GM12878 (cell line): ENCODE data around the gene ARHGEF16. TPM values are rescaled to one million over a fixed set of nuclear protein-coding genes. Genes with fewer than 3 reads are reported as not detected.

Experiments used
- ATAC-seq: fragments of 200-7000 bp; cut with Tn5 transposase; 3 replicates; pipeline ENCODE4 v1.9.1; 2020; ENCODE audit warnings: mild to moderate bottlenecking, moderate library complexity
- BruUV-seq: library from RNA; stranded (reverse); fragments of 400-500 nt; replicated peaks from 2 replicates; lab custom pipeline; 2021; lab: Mats Ljungman, UMichigan
- CTCF ChIA-PET: fragments of 300-600 bp; sonication (Branson Sonifier 250); formaldehyde crosslinking; extraction: SDS; loops from one replicate; lab custom pipeline; 2021; ENCODE audit warnings: inconsistent platforms; lab: Yijun Ruan, JAX
- POLR2A ChIA-PET: fragments of 350-600 bp; formaldehyde crosslinking; extraction: SDS; loops from one replicate; lab custom pipeline; 2021; ENCODE audit warnings: inconsistent platforms; lab: Charles Lee
- RAD21 ChIA-PET: fragments of 300-600 bp; sonication (Branson Sonifier 250); formaldehyde crosslinking; loops from one replicate; lab custom pipeline; 2023; ENCODE audit warnings: antibody characterized with exemption; ENCODE audit not compliant: unreplicated experiment; lab: Charles Lee
- SMC1A ChIA-PET: fragments of 300-600 bp; sonication (Branson Sonifier 250); formaldehyde crosslinking; loops from one replicate; lab custom pipeline; 2023; ENCODE audit not compliant: unreplicated experiment, uncharacterized antibody; lab: Charles Lee
- DNase-seq: peaks from one replicate; pipeline ENCODE4 v3.0.0-alpha.2; 2011; ENCODE audit warnings: low read depth, low spot score
- FAIRE-seq: peaks from 3 replicates; lab custom pipeline; 2011; peaks lifted over from hg19 to GRCh38; lab: Jason Lieb, UNC
- H2AFZ ChIP-seq: 2 replicates; pipeline ENCODE4 v1.6.0; 2011; ENCODE audit warnings: low read depth, low read length, control low read depth; ENCODE audit not compliant: control insufficient read depth
- H3K27ac ChIP-seq: 2 replicates; pipeline ENCODE4 v1.5.1; 2011; ENCODE audit warnings: control low read depth; ENCODE audit not compliant: control insufficient read depth, insufficient read depth
- H3K27me3 ChIP-seq, 2 experiments: replicated peaks in 1 of 2; 2 replicates each; pipeline versions ENCODE4 v1.6.0 to v1.6.1; 2011; ENCODE audit warnings: low read length in 1 of 2; ENCODE audit not compliant: control insufficient read depth in 2 of 2, insufficient read depth in 2 of 2
- H3K36me3 ChIP-seq, 2 experiments: 2 replicates each; pipeline ENCODE4 v1.5.1; 2011; ENCODE audit warnings: low read length in 1 of 2; ENCODE audit not compliant: control insufficient read depth in 2 of 2, insufficient read depth in 2 of 2
- H3K4me1 ChIP-seq: 2 replicates; pipeline ENCODE4 v1.6.1; 2011; ENCODE audit warnings: mild to moderate bottlenecking, low read length, moderate library complexity, mixed read lengths; ENCODE audit not compliant: control insufficient read depth, insufficient read depth
- H3K4me2 ChIP-seq: 2 replicates; pipeline ENCODE4 v1.6.0; 2011; ENCODE audit warnings: control low read depth; ENCODE audit not compliant: control insufficient read depth, insufficient read depth
- H3K4me3 ChIP-seq: fragments of 200-600 bp; sonication (generic); 2 replicates; pipeline ENCODE4 v1.5.1; 2016
- H3K79me2 ChIP-seq: 2 replicates; pipeline ENCODE4 v1.6.0; 2011; ENCODE audit warnings: low read length; ENCODE audit not compliant: control insufficient read depth, insufficient read depth
- H3K9ac ChIP-seq: 2 replicates; pipeline ENCODE4 v1.8.0; 2011; ENCODE audit warnings: low read length, control low read depth, mixed read lengths; ENCODE audit not compliant: control insufficient read depth, insufficient read depth
- H3K9me3 ChIP-seq: replicated peaks from 3 replicates; pipeline ENCODE4 v1.5.1; 2011; ENCODE audit warnings: mild to moderate bottlenecking, low read length; ENCODE audit not compliant: control insufficient read depth, insufficient read depth
- H4K20me1 ChIP-seq: 2 replicates; pipeline ENCODE4 v1.6.0; 2011; ENCODE audit not compliant: control insufficient read depth, insufficient read depth
- ASH2L ChIP-seq: fragments of 300-600, 200-600 bp; sonication (generic); IDR thresholded peaks from 2 replicates; pipeline ENCODE4 v1.6.1; 2017; ENCODE audit warnings: low read depth, mild to moderate bottlenecking, borderline replicate concordance
- BCL3 ChIP-seq: IDR thresholded peaks from 2 replicates; pipeline ENCODE4 v1.6.1; 2011; ENCODE audit warnings: borderline replicate concordance, low read depth, mild to moderate bottlenecking, moderate library complexity, low read length; ENCODE audit not compliant: insufficient read depth, poor library complexity, severe bottlenecking
- CBX5 ChIP-seq: sonication (generic); IDR thresholded peaks from 2 replicates; pipeline ENCODE4 v1.6.1; 2016; ENCODE audit warnings: low read depth, moderate library complexity, mild to moderate bottlenecking, inconsistent platforms
- ETV6 ChIP-seq, 2 experiments: fragments of 450-650 bp in 1 of 2; IDR thresholded peaks in 1 of 2; conservative IDR thresholded peaks in 1 of 2; 2 replicates each; pipeline ENCODE4 v1.6.1; 2014; ENCODE audit warnings: antibody characterized with exemption in 1 of 2, borderline replicate concordance in 1 of 2, low read depth in 1 of 2, mild to moderate bottlenecking in 1 of 2, moderate library complexity in 1 of 2
- IKZF1 ChIP-seq: fragments of 450-650 bp; conservative IDR thresholded peaks from 2 replicates; pipeline ENCODE4 v1.6.1; 2017; ENCODE audit warnings: antibody characterized with exemption, mild to moderate bottlenecking
- MTA2 ChIP-seq: fragments of 450-650 bp; IDR thresholded peaks from 2 replicates; pipeline ENCODE4 v1.6.1; 2016; ENCODE audit warnings: low read depth, mild to moderate bottlenecking, moderate library complexity
- MTA3 ChIP-seq: IDR thresholded peaks from 2 replicates; pipeline ENCODE4 v1.6.1; 2012; ENCODE audit warnings: low read length, inconsistent platforms, borderline replicate concordance
- MYC ChIP-seq: IDR thresholded peaks from 2 replicates; pipeline ENCODE4 v1.6.1; 2011; ENCODE audit warnings: mild to moderate bottlenecking, low read length, moderate library complexity, inconsistent platforms; ENCODE audit not compliant: insufficient read depth, insufficient replicate concordance, insufficient read length, severe bottlenecking
- NR2C2 ChIP-seq: IDR thresholded peaks from 2 replicates; pipeline ENCODE4 v1.6.1; 2011; ENCODE audit warnings: borderline replicate concordance, low read depth; ENCODE audit not compliant: control insufficient read depth, insufficient read length
- POLR2AphosphoS2 ChIP-seq: IDR thresholded peaks from 2 replicates; pipeline ENCODE4 v1.6.1; 2011; ENCODE audit warnings: low read depth, mild to moderate bottlenecking, low read length, improper control_type of control experiment, moderate library complexity
- POLR2AphosphoS5 ChIP-seq: IDR thresholded peaks from 2 replicates; pipeline ENCODE4 v1.6.1; 2011; ENCODE audit warnings: mild to moderate bottlenecking, low read length, inconsistent platforms
- RAD21 ChIP-seq: IDR thresholded peaks from 2 replicates; pipeline ENCODE4 v1.6.1; 2011; ENCODE audit warnings: mild to moderate bottlenecking, low read depth, low read length, moderate library complexity; ENCODE audit not compliant: insufficient read depth
- TAF1 ChIP-seq: IDR thresholded peaks from 2 replicates; pipeline ENCODE4 v1.6.1; 2011; ENCODE audit warnings: mild to moderate bottlenecking, low read depth, low read length, borderline replicate concordance
- ZNF217 ChIP-seq: fragments of 450-650 bp; IDR thresholded peaks from 2 replicates; pipeline ENCODE4 v1.6.1; 2017; ENCODE audit warnings: antibody characterized with exemption, mild to moderate bottlenecking
- WGBS: methylation state at CpG from one replicate; pipeline ENCODE4 v1.1.6; 2016; ENCODE audit warnings: low lambda C conversion rate; ENCODE audit not compliant: insufficient replicate concordance, insufficient coverage; ENCODE audit errors: missing lambda C conversion rate; 5-methylcytosine and 5-hydroxymethylcytosine counted together
- in situ Hi-C: fragments of 300-500 bp; cut with MboI; formaldehyde crosslinking; loops from 9 replicates; pipeline ENCODE4 v1.14.3; 2018; ENCODE audit warnings: mixed read lengths
- intact Hi-C: fragments of 100-400 bp; cut with micrococcal nuclease; formaldehyde crosslinking; loops from one replicate; pipeline ENCODE4 v1.14.2; 2022; ENCODE audit not compliant: unreplicated experiment
- polyA plus RNA-seq, 11 experiments: library from polyadenylated mRNA; depleted of rRNA in 4 of 11; unstranded in 6 of 11; stranded (reverse) in 5 of 11; fragments of >200 nt; fragmentation: Nextera tagmentation in 4 of 11; fragmentation: Illumina TruSeq in 1 of 11; extraction: Ambion mirVana in 4 of 11; extraction: Trizol in 1 of 11; gene quantifications; 1 replicate in 1 of 11; 2 replicates in 10 of 11; pipeline versions ENCODE4 v1.2.1 to v1.2.3, GENCODE V29; 2011 to 2016; ENCODE audit warnings: inconsistent platforms in 2 of 11, missing spikeins in 2 of 11, low read depth in 1 of 11
- total RNA-seq, 4 experiments: library from RNA; depleted of rRNA in 3 of 4; stranded (reverse); fragments of >200 nt in 3 of 4; fragmentation: Illumina TruSeq in 1 of 4; extraction: Trizol in 1 of 4; gene quantifications; 2 replicates each; pipeline versions ENCODE4 v1.2.1 to v1.2.3, GENCODE V29; 2013 to 2021

ARHGEF16 gene
- total and polyA plus RNA-seq, 10 of the 15 experiments (the other 5 are each of a cell fraction or from before 2014, with no cell fraction given): not detected

- FAIRE-seq (no peak), DNase-seq (no peak), ATAC-seq (no peak)
- ChIA-PET RAD21 (no interaction called here), POLR2A (no interaction called here), SMC1A (no interaction called here), CTCF (no interaction called here)
- H3K4me2 ChIP-seq: no peak overlapping the region
- no peaks in the 10 kb centered on the region for H3K79me2 ChIP-seq
- no TSS peak for BruUV-seq
- H3K9me3 ChIP-seq: peaks cover 3% of the 10 kb centered on the region; the same call in 1 of the 3 replicates
- intact Hi-C loops (no loop called here), in situ Hi-C loops (no loop called here)
- WGBS: 71% methylated on average over 33 of the region's 33 CpGs
- no peaks in the 10 kb centered on the region for H3K36me3 ChIP-seq
- H3K4me3 ChIP-seq: no peak overlapping the region
- no peak overlapping the region for H3K9ac ChIP-seq
- H3K27me3 ChIP-seq: no peaks in the 10 kb centered on the region
- no peak overlapping the region for H2AFZ ChIP-seq
- H4K20me1 ChIP-seq: no peaks in the 10 kb centered on the region
- TF ChIP-seq MTA3: no peak
- TF ChIP-seq BCL3: no peak
- no peak for TF ChIP-seq CBX5
- no peak for TF ChIP-seq IKZF1
- H3K27ac ChIP-seq: no peak overlapping the region
- H3K4me1 ChIP-seq: no peaks in the 10 kb centered on the region
Measured at GRCh38 chr1:3412376-3412775, 42.1 kb upstream of the ARHGEF16 start.

GRCh38 chr1:3413975-3414710 lies 40.3 kb upstream of the ARHGEF16 start:
- no TSS peak for BruUV-seq
- H3K4me3 ChIP-seq: no peak overlapping the region
- RAD21 ChIA-PET: no interaction called here
- CTCF ChIA-PET: no interaction called here
- H3K9me3 ChIP-seq: peaks cover 3% of the 10 kb centered on the region; the same call in 1 of the 3 replicates
- ATAC-seq (no peak), DNase-seq (no peak), FAIRE-seq (no peak)
- in situ Hi-C loops (no loop called here), intact Hi-C loops (no loop called here)
- H3K36me3 ChIP-seq: no peaks in the 10 kb centered on the region
- 51% methylated on average over 20 of the region's 34 CpGs for WGBS
- no peaks in the 10 kb centered on the region for H4K20me1 ChIP-seq
- no peaks in the 10 kb centered on the region for H3K4me1 ChIP-seq
- SMC1A ChIA-PET: no interaction called here
- H2AFZ ChIP-seq: no peak overlapping the region
- H3K9ac ChIP-seq: no peak overlapping the region
- H3K27me3 ChIP-seq: no peaks in the 10 kb centered on the region
- H3K4me2 ChIP-seq: no peak overlapping the region
- POLR2A ChIA-PET: no interaction called here
- H3K79me2 ChIP-seq: no peaks in the 10 kb centered on the region
- no peak overlapping the region for H3K27ac ChIP-seq
- TF ChIP-seq NR2C2 (no peak), POLR2AphosphoS5 (no peak), POLR2AphosphoS2 (no peak), RAD21 (no peak), ETV6 (conservative IDR thresholded peaks at IDR 0.05 in 1 of 2, IDR thresholded peaks at IDR 0.05 in 1 of 2; ENCODE audit: borderline replicate concordance in 1 of 2, low read depth in 1 of 2) (no peak), ZNF217 (no peak), TAF1 (no peak), ASH2L (no peak), MTA2 (no peak), MYC (no peak)
